K562 (cell line): ENCODE data around the gene ELF5. TPM values are rescaled to one million over a fixed set of nuclear protein-coding genes. Genes with fewer than 3 reads are reported as not detected.

ENCODE experiments used
- ATAC-seq: fragments of 200-7000 bp; cut with Tn5 transposase; 3 replicates; pipeline ENCODE4 v1.9.1; 2020; ENCODE audit warnings: moderate library complexity
- BruUV-seq: library from RNA; stranded (reverse); fragments of 400-500 nt; replicated peaks from 2 replicates; lab custom pipeline; 2021; lab: Mats Ljungman, UMichigan
- CTCF ChIA-PET: fragments of 300-600 bp; formaldehyde crosslinking; extraction: SDS; loops from one replicate; lab custom pipeline; 2021; ENCODE audit warnings: low intra/inter-chr PET ratio; lab: Yijun Ruan, JAX
- POLR2A ChIA-PET: fragments of 300-600, 350-650 bp; sonication (Branson Sonifier 250); formaldehyde crosslinking; extraction: SDS; loops from one replicate; lab custom pipeline; 2021; ENCODE audit warnings: antibody characterized with exemption, inconsistent platforms; lab: Yijun Ruan, JAX
- DNase-seq, 4 experiments: peaks; one replicate each; pipeline versions ENCODE4 v3.0.0 to v3.0.0-alpha.2; 2011 to 2018; ENCODE audit warnings: low spot score in 3 of 4, mixed read lengths in 3 of 4; ENCODE audit errors: extremely low read depth in 1 of 4
- FAIRE-seq: peaks from 2 replicates; lab custom pipeline; 2011; peaks lifted over from hg19 to GRCh38; lab: Jason Lieb, UNC
- H2AFZ ChIP-seq: 2 replicates; pipeline ENCODE4 v1.6.0; 2011; ENCODE audit warnings: low read depth, low read length, control low read depth, inconsistent platforms
- H3K27ac ChIP-seq: fragments of 200-600 bp; 3 replicates; pipeline ENCODE4 v1.8.0; 2011; ENCODE audit warnings: low read depth, mild to moderate bottlenecking, control low read depth, inconsistent platforms, low read length, moderate library complexity, mixed read lengths; ENCODE audit errors: extremely low read depth
- H3K27me3 ChIP-seq, 2 experiments: fragments of 300-600 bp in 1 of 2; 2 replicates in 1 of 2; 3 replicates in 1 of 2; pipeline versions ENCODE4 v1.6.0 to v1.8.0; 2011; ENCODE audit warnings: inconsistent platforms in 2 of 2, low read length in 2 of 2, mild to moderate bottlenecking in 1 of 2, mixed read lengths in 1 of 2, moderate library complexity in 1 of 2; ENCODE audit not compliant: control insufficient read depth in 2 of 2, insufficient read depth in 2 of 2
- H3K36me3 ChIP-seq: fragments of 300-600 bp; 3 replicates; pipeline ENCODE4 v1.8.0; 2011; ENCODE audit warnings: mild to moderate bottlenecking, low read length, inconsistent platforms; ENCODE audit not compliant: control insufficient read depth, insufficient read depth
- H3K4me1 ChIP-seq, 2 experiments: fragments of 200-600 bp in 1 of 2; replicated peaks in 1 of 2; 2 replicates in 1 of 2; 3 replicates in 1 of 2; pipeline versions ENCODE4 v1.5.1 to v1.8.0; 2011; ENCODE audit warnings: inconsistent platforms in 2 of 2, low read length in 2 of 2, mild to moderate bottlenecking in 1 of 2, mixed read lengths in 1 of 2, moderate library complexity in 1 of 2; ENCODE audit not compliant: control insufficient read depth in 2 of 2, insufficient read depth in 2 of 2
- H3K4me2 ChIP-seq: 2 replicates; pipeline ENCODE4 v1.6.1; 2011; ENCODE audit warnings: low read length, control low read depth, inconsistent platforms, mixed read lengths; ENCODE audit not compliant: insufficient read depth
- H3K4me3 ChIP-seq: fragments of 200-600 bp; sonication (generic), shearing (Covaris generic); 2 replicates; pipeline ENCODE4 v1.5.1; 2016; ENCODE audit warnings: control low read depth, inconsistent platforms
- H3K79me2 ChIP-seq: fragments of 200-600 bp; 3 replicates; pipeline ENCODE4 v1.8.0; 2011; ENCODE audit warnings: low read length, inconsistent platforms; ENCODE audit not compliant: control insufficient read depth, insufficient read depth
- H3K9ac ChIP-seq, 2 experiments: 2 replicates each; pipeline versions ENCODE4 v1.6.0 to v1.6.1; 2011; ENCODE audit warnings: low read depth in 2 of 2, low read length in 2 of 2, control low read depth in 1 of 2, inconsistent platforms in 1 of 2, mild to moderate bottlenecking in 1 of 2, mixed read lengths in 1 of 2; ENCODE audit not compliant: insufficient read depth in 1 of 2
- H3K9me1 ChIP-seq: one replicate; pipeline ENCODE4 v1.6.0; 2011; ENCODE audit warnings: inconsistent platforms, mild to moderate bottlenecking, low read length, moderate library complexity; ENCODE audit not compliant: control insufficient read depth, insufficient read depth
- H3K9me3 ChIP-seq: replicated peaks from 2 replicates; pipeline ENCODE4 v1.5.1; 2011; ENCODE audit warnings: low read depth, low read length, inconsistent platforms; ENCODE audit not compliant: control insufficient read depth, insufficient read depth
- H4K20me1 ChIP-seq: replicated peaks from 2 replicates; pipeline ENCODE4 v1.6.1; 2011; ENCODE audit warnings: low read length, inconsistent platforms, mixed read lengths; ENCODE audit not compliant: control insufficient read depth, insufficient read depth
- ELF2 ChIP-seq: fragments of 250-450 bp; sonication (Bioruptor Pico); IDR thresholded peaks from 2 replicates; pipeline ENCODE4 v1.5.0; 2021; ENCODE audit warnings: mild to moderate bottlenecking
- POLR2AphosphoS2 ChIP-seq: IDR thresholded peaks from 2 replicates; pipeline ENCODE4 v1.6.1; 2012; ENCODE audit warnings: low read length, improper control_type of control experiment
- in situ Hi-C: fragments of 300-500 bp; cut with MboI; formaldehyde crosslinking; loops from 4 replicates; pipeline ENCODE4 v1.15.0; 2018; ENCODE audit warnings: inconsistent platforms, mixed read lengths
- intact Hi-C: fragments of 100-400 bp; cut with micrococcal nuclease; formaldehyde crosslinking; loops from 2 replicates; pipeline ENCODE4 v1.14.2; 2022
- polyA plus RNA-seq, 8 experiments: library from polyadenylated mRNA; depleted of rRNA in 4 of 8; stranded (reverse) in 5 of 8; unstranded in 3 of 8; fragments of >200 nt; fragmentation: Nextera tagmentation in 2 of 8; fragmentation: Illumina TruSeq in 1 of 8; extraction: Ambion mirVana in 2 of 8; extraction: Trizol in 1 of 8; gene quantifications; 2 replicates each; pipeline versions ENCODE4 v1.2.1 to v1.2.3, GENCODE V29; 2011 to 2014; ENCODE audit warnings: inconsistent platforms in 1 of 8, missing spikeins in 1 of 8
- total RNA-seq, 7 experiments: library from RNA; depleted of rRNA in 6 of 7; stranded (reverse); fragments of >200 nt in 6 of 7; fragmentation: Illumina TruSeq in 2 of 7; extraction: Trizol in 2 of 7; gene quantifications; 2 replicates each; pipeline versions ENCODE4 v1.2.1 to v1.2.3, GENCODE V29; 2011 to 2021; ENCODE audit warnings: low replicate concordance in 1 of 7
- TF ChIP-seq, protein P1 (sequence below): fragments of 250-450 bp; sonication (Bioruptor Pico); IDR thresholded peaks from 2 replicates; pipeline ENCODE4 v1.9.0; 2021; ENCODE audit warnings: mild to moderate bottlenecking, inconsistent platforms
- TF ChIP-seq, protein P2 (sequence below): fragments of 450-650 bp; IDR thresholded peaks from one replicate; pipeline ENCODE4 v1.6.1; 2018; ENCODE audit warnings: mild to moderate bottlenecking, moderate library complexity; ENCODE audit not compliant: partially characterized antibody

The ELF5 gene
- total and polyA plus RNA-seq, 9 of the 15 experiments (the other 6 are each of a cell fraction or from before 2014, with no cell fraction given), result not detected

DNA sequence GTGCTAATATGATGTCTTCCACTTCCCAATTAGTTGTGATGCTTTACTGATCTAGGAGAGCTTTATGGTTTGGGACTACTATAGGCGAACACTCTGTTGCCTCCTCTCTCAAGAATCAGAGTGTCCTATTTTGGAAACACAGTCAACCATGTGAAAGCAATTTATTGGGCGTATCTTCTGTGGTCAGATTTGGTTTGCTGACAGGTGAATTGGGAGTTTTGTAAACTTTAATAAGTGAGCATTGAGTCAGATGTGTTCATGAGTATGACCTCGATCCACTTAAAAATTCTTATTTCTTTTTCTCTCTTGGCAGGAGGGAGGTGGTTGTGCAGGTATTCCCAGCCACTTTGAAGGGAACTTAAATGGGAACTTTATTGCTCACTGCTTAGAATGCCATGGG lies 70.5 kb downstream of the ELF5 start (continued):
- TF ChIP-seq ELF2 (CRISPR knock-in tag), result no peak
- TF ChIP-seq, protein P1, sequence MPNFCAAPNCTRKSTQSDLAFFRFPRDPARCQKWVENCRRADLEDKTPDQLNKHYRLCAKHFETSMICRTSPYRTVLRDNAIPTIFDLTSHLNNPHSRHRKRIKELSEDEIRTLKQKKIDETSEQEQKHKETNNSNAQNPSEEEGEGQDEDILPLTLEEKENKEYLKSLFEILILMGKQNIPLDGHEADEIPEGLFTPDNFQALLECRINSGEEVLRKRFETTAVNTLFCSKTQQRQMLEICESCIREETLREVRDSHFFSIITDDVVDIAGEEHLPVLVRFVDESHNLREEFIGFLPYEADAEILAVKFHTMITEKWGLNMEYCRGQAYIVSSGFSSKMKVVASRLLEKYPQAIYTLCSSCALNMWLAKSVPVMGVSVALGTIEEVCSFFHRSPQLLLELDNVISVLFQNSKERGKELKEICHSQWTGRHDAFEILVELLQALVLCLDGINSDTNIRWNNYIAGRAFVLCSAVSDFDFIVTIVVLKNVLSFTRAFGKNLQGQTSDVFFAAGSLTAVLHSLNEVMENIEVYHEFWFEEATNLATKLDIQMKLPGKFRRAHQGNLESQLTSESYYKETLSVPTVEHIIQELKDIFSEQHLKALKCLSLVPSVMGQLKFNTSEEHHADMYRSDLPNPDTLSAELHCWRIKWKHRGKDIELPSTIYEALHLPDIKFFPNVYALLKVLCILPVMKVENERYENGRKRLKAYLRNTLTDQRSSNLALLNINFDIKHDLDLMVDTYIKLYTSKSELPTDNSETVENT, result no peak

DNA sequence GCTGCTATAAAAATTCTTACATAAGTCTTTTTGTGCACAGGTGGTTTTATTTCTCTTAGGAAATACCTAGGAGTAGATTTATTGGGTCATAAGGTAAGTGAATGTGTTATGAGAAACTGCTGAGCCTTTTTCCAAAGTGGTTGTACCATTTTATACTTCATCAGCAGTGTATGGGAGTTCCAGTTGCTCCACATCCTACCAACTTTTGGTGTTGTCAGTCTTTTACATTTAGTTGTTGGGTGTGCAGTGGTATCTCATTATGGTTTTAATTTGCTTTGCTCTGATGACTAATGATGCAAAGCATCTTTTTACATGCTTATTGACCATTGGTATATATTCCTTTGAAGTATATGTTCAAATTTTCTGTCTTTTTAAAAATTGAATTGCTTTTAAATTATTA lies 71.8 kb downstream of the ELF5 start:
- no peak overlapping the region for H3K4me3 ChIP-seq
- no peak overlapping the region for H3K27ac ChIP-seq
- peaks cover 7 to 26% of the 10 kb centered on the region in 2 experiments; a peak in 4 of 5 replicates for H3K4me1 ChIP-seq
- H3K9me1 ChIP-seq, result no peaks in the 10 kb centered on the region
- H3K9ac ChIP-seq, result no peak overlapping the region
- TF ChIP-seq, protein P2, sequence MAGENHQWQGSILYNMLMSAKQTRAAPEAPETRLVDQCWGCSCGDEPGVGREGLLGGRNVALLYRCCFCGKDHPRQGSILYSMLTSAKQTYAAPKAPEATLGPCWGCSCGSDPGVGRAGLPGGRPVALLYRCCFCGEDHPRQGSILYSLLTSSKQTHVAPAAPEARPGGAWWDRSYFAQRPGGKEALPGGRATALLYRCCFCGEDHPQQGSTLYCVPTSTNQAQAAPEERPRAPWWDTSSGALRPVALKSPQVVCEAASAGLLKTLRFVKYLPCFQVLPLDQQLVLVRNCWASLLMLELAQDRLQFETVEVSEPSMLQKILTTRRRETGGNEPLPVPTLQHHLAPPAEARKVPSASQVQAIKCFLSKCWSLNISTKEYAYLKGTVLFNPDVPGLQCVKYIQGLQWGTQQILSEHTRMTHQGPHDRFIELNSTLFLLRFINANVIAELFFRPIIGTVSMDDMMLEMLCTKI, result no peak
- no peak for TF ChIP-seq POLR2AphosphoS2
- CTCF ChIA-PET, result no interaction called here
- BruUV-seq, result no TSS peak
- POLR2A ChIA-PET, result interaction anchor here (0.9 to 1.4 kb wide), 2 partner anchors 11 to 14 kb away, joined by 3 read pairs; no protein-coding TSS in a partner anchor
- H3K27me3 ChIP-seq, result no peaks in the 10 kb centered on the region
- no peaks in the 10 kb centered on the region for H4K20me1 ChIP-seq
- peaks cover 77% of the 10 kb centered on the region for H3K79me2 ChIP-seq
- intact Hi-C loops, result no loop called here
- DNase-seq (no peak), FAIRE-seq (no peak), ATAC-seq (no peak)
- H3K4me2 ChIP-seq, result no peak overlapping the region
- in situ Hi-C loops, result no loop called here
- no peak overlapping the region for H2AFZ ChIP-seq
- peaks cover 19% of the 10 kb centered on the region for H3K36me3 ChIP-seq
- no peaks in the 10 kb centered on the region for H3K9me3 ChIP-seq
